ENCODE data around the gene ELP4.

ELP4 gene

GRCh38 chr11:31706357-31706756 is 196.8 kb downstream of the ELP4 start:
- no peak overlapping the region for H3K4me2 ChIP-seq
- H3K9ac ChIP-seq: no peak overlapping the region
- H3K4me1 ChIP-seq (ENCODE audit: low read depth, poor library complexity, severe bottlenecking): no peaks in the 10 kb centered on the region
- no peak overlapping the region for H2AFZ ChIP-seq (ENCODE audit: low read depth)
- H3K27ac ChIP-seq: no peak overlapping the region
- H3K79me2 ChIP-seq (ENCODE audit: insufficient read depth, low read depth): no peaks in the 10 kb centered on the region
- TF ChIP-seq CTCF (conservative IDR thresholded peaks at IDR 0.05; ENCODE audit: low read depth, low read length): no peak
- H4K20me1 ChIP-seq (ENCODE audit: insufficient read depth): no peaks in the 10 kb centered on the region
- H3K4me3 ChIP-seq (IDR thresholded peaks at IDR 0.05; ENCODE audit: insufficient read depth, low read depth, low read length): no peak overlapping the region
- H3K36me3 ChIP-seq (ENCODE audit: insufficient read depth): no peaks in the 10 kb centered on the region
- H3K27me3 ChIP-seq (ENCODE audit: insufficient read depth, low read depth): no peaks in the 10 kb centered on the region

DNA sequence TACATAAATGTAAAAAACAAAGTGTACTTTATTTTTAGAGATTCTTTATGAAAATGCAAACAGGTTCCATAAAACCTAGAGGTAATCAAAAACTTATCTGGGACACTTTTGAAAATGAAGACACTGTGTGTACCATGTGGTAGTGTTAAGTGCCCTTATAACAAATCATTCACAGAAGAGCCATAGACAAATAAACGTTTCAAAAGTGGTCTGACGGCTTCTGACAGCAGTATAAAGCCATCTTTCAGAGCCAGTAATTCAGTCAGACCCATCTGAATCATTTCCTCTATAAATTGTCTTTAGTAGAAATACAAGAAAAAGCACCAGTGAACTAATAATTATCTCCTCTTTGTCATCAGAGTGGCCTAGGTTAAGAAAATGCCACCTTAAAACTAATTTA is 201.6 kb downstream of the ELP4 start:
- H3K79me2 ChIP-seq (ENCODE audit: insufficient read depth, low read depth): no peaks in the 10 kb centered on the region
- TF ChIP-seq CTCF (conservative IDR thresholded peaks at IDR 0.05; ENCODE audit: low read depth, low read length): no peak
- H2AFZ ChIP-seq (ENCODE audit: low read depth): no peak overlapping the region
- no peak overlapping the region for H3K4me3 ChIP-seq (IDR thresholded peaks at IDR 0.05; ENCODE audit: insufficient read depth, low read depth, low read length)
- H3K9ac ChIP-seq: no peak overlapping the region
- H3K4me2 ChIP-seq: no peak overlapping the region
- no peaks in the 10 kb centered on the region for H3K36me3 ChIP-seq (ENCODE audit: insufficient read depth)
- H4K20me1 ChIP-seq (ENCODE audit: insufficient read depth): no peaks in the 10 kb centered on the region
- H3K27me3 ChIP-seq (ENCODE audit: insufficient read depth, low read depth): no peaks in the 10 kb centered on the region
- H3K27ac ChIP-seq: no peak overlapping the region
- H3K4me1 ChIP-seq (ENCODE audit: low read depth, poor library complexity, severe bottlenecking): no peaks in the 10 kb centered on the region

GRCh38 chr11:31712851-31713250 is 203.3 kb downstream of the ELP4 start:
- H3K9ac ChIP-seq: no peak overlapping the region
- no peaks in the 10 kb centered on the region for H3K4me1 ChIP-seq (ENCODE audit: low read depth, poor library complexity, severe bottlenecking)
- no peaks in the 10 kb centered on the region for H3K79me2 ChIP-seq (ENCODE audit: insufficient read depth, low read depth)
- H3K27me3 ChIP-seq (ENCODE audit: insufficient read depth, low read depth): no peaks in the 10 kb centered on the region
- TF ChIP-seq CTCF (conservative IDR thresholded peaks at IDR 0.05; ENCODE audit: low read depth, low read length): no peak
- H3K4me3 ChIP-seq (IDR thresholded peaks at IDR 0.05; ENCODE audit: insufficient read depth, low read depth, low read length): no peak overlapping the region
- H3K27ac ChIP-seq: no peak overlapping the region
- no peaks in the 10 kb centered on the region for H3K36me3 ChIP-seq (ENCODE audit: insufficient read depth)
- H2AFZ ChIP-seq (ENCODE audit: low read depth): no peak overlapping the region
- no peak overlapping the region for H3K4me2 ChIP-seq
- no peaks in the 10 kb centered on the region for H4K20me1 ChIP-seq (ENCODE audit: insufficient read depth)

GRCh38 chr11:31714840-31715239 is 205.3 kb downstream of the ELP4 start:
- Histone ChIP-seq H3K27me3 (ENCODE audit: insufficient read depth, low read depth) (no peaks in the 10 kb centered on the region), H3K4me3 (IDR thresholded peaks at IDR 0.05; ENCODE audit: insufficient read depth, low read depth, low read length) (no peak overlapping the region), H3K79me2 (ENCODE audit: insufficient read depth, low read depth) (no peaks in the 10 kb centered on the region), H3K27ac (no peak overlapping the region), H3K36me3 (ENCODE audit: insufficient read depth) (no peaks in the 10 kb centered on the region), H4K20me1 (ENCODE audit: insufficient read depth) (no peaks in the 10 kb centered on the region), H3K9ac (no peak overlapping the region), H3K4me2 (no peak overlapping the region), H3K4me1 (ENCODE audit: low read depth, poor library complexity, severe bottlenecking) (no peaks in the 10 kb centered on the region), H2AFZ (ENCODE audit: low read depth) (no peak overlapping the region)
- no peak for TF ChIP-seq CTCF (conservative IDR thresholded peaks at IDR 0.05; ENCODE audit: low read depth, low read length)

- no peaks in the 10 kb centered on the region for H4K20me1 ChIP-seq (ENCODE audit: insufficient read depth)
- no peak for TF ChIP-seq CTCF (conservative IDR thresholded peaks at IDR 0.05; ENCODE audit: low read depth, low read length)
- H3K27ac ChIP-seq: no peak overlapping the region
- no peaks in the 10 kb centered on the region for H3K4me1 ChIP-seq (ENCODE audit: low read depth, poor library complexity, severe bottlenecking)
- H3K4me3 ChIP-seq (IDR thresholded peaks at IDR 0.05; ENCODE audit: insufficient read depth, low read depth, low read length): no peak overlapping the region
- no peaks in the 10 kb centered on the region for H3K79me2 ChIP-seq (ENCODE audit: insufficient read depth, low read depth)
- H3K9ac ChIP-seq: no peak overlapping the region
- H3K27me3 ChIP-seq (ENCODE audit: insufficient read depth, low read depth): no peaks in the 10 kb centered on the region
- H3K36me3 ChIP-seq (ENCODE audit: insufficient read depth): no peaks in the 10 kb centered on the region
- no peak overlapping the region for H3K4me2 ChIP-seq
- H2AFZ ChIP-seq (ENCODE audit: low read depth): no peak overlapping the region
These were observed 210.7 kb downstream of the ELP4 start for GRCh38 chr11:31720225-31720624.

Data from KMS-11 (cell line).